Fibroblast of gingiva (primary cell): ENCODE data around the gene TSPAN12.
"Not testable (repeated sequence)": the region's sequence is repeated elsewhere in the genome, so short reads cannot be mapped to it uniquely, and the experiment has no call there.

ENCODE experiments used
- DNase-seq: peaks from one replicate; pipeline ENCODE4 v3.0.0-alpha.2; 2011; ENCODE audit warnings: low read depth

The TSPAN12 gene, protein sequence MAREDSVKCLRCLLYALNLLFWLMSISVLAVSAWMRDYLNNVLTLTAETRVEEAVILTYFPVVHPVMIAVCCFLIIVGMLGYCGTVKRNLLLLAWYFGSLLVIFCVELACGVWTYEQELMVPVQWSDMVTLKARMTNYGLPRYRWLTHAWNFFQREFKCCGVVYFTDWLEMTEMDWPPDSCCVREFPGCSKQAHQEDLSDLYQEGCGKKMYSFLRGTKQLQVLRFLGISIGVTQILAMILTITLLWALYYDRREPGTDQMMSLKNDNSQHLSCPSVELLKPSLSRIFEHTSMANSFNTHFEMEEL

DNA sequence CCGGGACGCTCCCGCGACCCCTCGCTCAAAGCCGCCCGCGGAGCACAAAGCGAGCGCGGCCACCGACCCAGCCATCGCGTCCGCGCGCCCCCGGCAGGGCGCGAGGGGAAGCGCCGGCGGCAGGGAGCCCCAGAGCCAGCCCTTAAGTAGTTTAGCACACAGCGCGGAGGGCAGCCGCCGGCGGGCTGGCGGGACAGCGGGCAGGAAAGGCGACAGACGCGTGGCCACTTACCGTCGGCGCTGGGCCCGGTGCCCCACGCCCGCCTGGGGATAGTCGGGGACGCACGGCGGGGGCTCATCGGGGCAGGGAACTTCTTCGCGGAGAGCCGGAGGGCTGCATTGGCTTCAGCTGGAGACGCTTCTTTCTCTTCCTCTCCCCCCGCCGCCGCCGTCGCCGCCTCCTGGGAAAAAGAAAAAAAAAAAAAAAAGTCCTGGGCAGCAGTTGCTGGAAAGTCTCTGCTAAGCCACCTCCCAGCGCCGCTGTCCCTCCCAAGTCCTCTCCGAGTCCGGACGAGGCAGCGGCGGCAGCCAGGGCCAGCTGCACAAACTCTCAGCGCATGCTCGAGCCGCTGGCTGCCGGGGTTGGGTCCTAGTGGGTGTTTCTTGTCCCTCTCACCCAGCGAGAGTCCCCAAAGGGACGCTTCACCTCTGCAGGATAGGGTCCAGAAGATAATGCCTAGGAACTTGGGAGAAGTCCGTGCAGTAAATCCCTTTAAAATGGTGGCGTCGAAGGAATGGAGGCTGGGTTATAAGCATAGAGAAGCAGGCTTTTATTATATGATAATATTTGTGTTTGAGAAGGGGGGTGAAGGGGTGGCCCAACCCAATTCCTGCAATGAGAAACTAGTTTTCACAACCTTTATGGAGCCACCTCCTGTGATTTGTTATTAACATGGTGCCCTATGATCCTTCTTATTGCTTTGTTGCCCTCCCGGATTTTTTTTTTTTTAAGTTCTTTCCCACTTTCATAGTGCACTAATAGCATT, at the start of gene TSPAN12:
Gene TSPAN12 (minus strand): TSS at position 557 of the 986 bp plus-strand sequence. CDS start 1,381 bp downstream, outside the sequence.
- DNase-seq, result peak; percentile 70

DNA sequence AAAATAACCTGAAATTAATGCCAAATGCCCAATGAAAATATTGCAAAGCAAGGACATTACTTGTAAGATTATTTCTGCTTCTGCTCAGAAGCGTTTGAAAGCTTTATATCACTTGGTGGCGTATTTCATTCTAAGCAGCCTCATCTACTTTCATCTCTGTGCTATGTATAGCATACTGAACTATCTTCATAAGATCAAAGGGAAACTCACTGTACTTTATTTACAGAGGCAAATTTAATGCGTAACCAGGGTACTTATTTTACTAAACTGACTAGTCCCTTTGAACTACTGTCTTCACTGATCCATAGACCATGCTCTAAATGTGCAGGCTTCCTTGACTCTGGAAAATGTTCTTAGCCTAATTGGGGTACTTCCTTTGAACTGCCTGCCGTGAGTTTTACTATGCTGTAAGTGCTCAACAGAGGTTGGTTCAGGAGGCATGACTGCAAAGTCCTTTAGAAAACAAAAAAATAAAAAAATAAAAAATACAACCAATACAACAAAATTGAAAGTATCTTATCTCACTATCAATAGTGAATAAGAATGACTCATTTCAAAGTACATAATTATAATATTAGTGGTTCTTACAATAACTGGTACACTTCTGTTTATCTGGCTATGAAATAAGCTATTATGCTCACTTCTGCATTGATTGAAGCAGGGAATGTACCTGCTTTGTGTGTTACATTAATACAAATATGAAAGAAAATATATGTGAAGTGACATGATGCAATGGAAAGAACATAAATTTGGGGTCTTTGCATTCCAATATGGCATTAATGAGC, 41.0 kb upstream of the TSPAN12 start:
- no peak for DNase-seq

DNA sequence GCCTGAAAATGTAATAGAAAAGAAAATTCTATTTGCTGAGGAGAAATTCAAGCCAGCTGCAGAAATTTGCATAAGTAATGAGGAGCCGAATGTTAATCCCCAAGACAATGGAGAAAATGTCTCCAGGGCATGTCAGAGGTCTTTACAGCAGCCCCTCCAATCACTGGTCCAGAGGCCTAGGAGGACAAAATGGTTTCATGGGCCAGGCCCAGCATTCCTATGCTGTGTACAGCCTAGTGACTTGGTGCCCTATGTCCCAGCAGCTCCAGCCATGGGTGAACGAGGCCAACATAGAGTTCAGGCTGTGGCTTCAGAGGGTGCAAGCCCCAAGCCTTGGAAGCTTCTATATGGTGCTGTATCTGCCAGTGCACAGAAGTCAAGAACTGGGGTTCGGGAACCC, 37.3 kb upstream of the TSPAN12 start:
- DNase-seq, result not testable (repeated sequence)

DNA sequence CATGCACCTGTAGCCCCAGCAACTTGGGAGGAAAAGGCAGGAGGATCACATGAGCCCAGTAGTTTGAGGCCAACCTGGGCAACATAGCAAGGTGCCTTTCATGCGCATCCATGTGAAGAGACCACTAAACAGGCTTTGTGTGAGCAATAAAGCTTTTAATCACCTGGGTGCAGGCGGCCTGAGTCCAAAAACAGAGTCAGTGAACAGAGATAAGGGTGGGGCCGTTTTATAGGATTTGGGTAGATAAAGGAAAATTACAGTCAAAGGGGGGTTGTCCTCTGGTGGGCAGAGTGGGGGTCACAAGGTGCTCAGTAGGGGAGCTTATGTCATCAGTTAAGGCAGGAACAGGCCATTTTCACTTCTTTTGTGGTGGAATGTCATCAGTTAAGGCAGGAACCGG, 27.7 kb upstream of the TSPAN12 start:
- DNase-seq, result not testable (repeated sequence)

DNA sequence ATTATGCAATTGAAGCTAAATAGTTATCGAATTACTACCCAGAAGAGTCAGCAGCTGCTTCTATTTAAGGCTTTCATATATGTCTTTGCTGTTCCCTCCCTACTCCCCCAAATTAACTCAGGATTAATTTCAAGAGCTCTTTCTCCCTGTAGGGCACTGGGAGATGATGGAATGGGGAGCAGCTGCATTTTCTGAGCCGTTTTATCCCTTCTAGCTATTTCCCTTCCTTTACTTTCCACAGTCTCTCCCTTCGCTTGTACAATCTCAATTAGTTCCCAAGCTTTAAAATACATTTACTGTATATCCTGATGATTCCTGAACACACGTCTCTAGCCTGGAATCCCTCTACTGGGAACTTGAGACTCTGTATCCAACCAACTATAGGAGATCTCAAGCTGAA, 19.8 kb upstream of the TSPAN12 start:
- DNase-seq, result peak; percentile 46

DNA sequence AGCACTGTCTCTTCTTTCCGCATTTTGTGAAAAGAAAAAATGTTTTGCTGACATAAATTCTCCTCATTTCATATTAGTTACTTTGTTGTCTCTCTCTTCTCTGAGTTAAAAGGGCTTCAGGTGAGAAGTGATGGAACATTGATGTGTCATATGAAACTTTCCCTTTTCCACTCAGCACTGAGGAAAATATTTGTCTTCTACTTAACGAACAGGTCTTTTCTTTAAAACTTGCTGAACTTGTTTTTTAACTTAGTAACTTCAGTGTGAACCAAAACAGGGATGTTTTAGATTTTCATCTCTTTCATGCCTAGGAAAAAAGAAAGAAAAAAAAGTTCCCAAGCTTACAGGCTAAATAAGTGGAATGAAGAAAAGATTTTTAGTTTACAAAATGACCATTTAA, 19.0 kb upstream of the TSPAN12 start:
- DNase-seq, result no peak

DNA sequence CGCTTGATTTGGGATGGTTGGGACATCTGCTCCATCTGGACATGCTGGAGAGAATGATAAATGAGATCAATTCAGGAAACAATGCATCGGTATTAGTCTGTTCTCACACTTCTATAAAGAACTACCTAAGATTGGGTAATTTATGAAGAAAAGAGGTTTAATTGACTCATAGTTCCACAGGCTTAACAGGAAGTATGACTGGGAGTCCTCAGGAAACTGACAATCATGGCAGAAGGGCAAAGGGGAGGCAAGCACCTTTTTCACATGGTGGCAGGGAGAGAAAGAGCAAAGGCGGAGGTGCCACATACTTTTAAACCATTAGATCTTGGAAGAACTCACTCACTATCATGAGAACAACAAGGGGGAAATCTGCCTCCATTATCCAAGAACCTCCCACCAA, 16.8 kb upstream of the TSPAN12 start:
- DNase-seq, result no peak

DNA sequence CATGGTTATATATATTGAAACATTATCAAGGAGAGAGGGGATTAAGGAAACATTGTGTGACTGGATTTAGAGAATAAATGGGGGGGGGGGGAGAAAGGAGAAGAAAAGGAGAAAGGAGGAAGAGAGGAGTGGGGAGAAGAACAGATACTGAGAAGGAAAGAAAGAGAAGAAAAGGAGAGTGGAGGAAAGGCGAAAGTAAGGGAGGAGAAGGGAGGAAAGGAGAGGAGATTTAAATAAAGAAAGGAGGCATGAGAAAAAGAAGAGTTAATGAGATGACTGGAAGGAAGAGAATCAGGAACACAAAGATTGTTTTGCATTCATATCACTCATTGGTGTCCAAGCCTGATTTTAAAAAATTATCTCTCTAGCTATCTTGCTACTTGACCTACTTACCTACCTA, 16.1 kb upstream of the TSPAN12 start:
- no peak for DNase-seq

DNA sequence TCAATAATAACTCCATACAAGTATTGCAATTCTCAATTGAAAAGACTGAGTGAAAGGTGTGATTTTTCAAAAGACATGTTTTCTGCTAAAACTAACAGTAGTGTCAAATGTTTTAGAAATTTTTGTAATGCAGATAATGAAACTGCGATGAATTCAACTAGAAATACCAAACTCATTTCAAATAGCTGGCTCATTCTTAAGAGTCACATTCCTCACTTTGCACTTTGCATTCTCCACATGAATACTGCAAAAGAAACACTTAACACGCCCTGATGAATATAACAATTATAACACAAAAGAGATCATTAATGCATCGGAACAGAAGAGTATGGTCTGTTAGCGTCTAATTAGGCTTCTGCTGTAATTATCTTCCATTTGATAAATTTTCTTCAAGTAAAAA, 15.5 kb upstream of the TSPAN12 start:
- no peak for DNase-seq

DNA sequence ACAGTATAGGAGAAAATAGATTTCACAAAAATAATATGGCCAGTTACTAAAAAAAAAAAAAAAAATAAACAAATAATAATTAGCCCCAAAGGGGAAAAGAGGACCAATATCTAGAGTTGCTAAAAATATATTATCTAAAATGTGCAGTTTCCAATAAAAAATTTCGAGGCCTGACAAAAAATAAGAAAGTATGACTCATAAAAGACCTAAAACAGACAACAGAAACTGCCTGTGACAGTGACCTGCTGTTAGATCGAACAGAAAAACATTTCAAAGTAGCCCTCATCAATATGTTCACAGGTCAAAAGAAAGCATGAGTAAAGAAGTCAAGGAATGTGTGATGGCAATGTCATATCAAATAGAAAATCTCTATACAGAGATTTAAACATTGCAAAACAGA, 11.8 kb upstream of the TSPAN12 start:
- no peak for DNase-seq

DNA sequence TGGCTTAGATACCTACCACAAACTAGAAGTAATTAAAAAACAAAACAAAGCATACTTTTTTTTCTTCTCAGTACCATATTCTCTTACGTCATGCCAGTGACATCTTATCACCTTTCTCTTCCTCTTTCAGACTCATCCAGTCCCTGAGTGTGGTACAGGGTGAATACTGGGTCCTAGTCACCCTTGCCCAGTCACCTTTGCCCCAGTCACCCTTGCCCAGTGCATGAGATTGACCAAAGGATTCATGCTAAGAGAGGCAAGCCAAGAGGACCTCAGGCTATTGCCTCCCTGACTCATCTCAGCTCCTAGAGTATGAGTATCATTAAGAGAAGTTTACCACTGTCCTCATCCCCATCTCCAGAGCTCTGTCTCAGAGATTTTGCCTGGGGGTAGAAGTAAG, 10.0 kb upstream of the TSPAN12 start:
- no peak for DNase-seq

DNA sequence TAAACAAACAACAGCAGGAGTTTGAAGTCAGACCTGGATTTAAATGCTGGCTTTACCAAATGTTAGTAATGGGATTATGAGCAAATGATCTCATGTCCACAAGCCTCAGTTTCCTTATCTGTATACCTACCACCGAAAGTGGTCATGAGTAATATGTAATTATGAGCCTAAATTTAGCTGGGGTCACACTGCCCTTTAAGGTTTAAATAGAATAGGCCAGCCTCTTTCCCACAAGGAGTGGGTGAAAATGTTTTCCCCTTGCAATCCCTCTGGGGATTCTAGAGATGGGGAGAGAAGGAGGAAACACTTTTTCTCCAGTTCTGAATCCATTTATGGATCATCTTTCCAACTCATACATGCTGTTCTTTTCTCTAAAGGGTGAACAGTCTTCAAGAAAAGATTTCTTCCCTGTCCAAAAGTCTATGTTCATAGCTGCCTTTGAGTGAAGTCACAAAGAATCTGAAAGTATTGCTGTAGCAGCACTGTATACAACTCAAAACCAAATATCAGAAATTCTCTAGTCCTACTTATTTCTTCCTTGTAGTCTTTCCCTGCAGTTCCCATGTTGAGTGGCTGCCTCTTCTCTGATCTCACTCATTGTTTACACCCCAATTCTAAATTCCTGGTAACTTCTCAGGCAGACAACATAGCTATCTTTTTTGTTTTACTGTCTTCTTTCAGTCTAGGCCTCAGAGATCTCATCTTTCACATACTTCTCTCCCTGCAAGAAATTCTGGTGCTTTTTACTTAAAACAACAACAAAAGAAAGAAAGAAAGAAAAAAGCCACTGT, 7.4 kb upstream of the TSPAN12 start:
- DNase-seq, result no peak

DNA sequence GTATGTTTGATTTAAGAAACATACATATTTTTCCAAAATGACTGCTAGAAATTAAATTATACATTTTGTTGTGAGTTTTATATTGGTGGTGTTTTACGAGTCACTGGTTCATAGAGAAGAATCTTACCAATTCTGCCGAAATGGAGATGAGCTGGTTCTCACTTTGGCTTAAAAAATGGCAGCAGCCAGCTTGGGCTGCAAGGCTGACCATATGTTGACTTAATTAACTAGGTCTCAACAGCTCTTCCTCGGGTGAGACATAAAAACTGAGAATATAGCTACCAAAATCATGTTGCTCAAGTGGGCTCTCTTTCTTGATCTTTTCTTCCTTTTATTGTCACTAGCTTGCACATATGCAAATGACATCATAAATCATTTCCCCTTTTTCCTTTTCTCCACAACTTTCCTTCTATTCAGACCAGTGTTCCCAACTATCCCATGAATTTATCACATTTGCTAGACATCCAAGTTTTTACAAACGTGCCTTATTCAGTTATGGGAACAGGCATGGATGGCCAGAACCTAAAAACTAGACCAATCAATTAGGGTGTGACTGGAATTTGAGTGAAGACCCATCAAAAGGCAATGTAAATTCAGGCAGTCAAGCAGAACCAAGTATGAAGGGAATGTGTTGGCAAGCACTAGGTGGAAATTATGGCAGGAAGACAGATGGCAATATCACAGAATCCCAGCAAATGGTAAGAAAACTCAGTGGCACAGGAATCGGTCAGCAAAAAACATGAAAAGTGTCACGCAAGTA, 6.4 kb upstream of the TSPAN12 start:
- DNase-seq, result no peak

DNA sequence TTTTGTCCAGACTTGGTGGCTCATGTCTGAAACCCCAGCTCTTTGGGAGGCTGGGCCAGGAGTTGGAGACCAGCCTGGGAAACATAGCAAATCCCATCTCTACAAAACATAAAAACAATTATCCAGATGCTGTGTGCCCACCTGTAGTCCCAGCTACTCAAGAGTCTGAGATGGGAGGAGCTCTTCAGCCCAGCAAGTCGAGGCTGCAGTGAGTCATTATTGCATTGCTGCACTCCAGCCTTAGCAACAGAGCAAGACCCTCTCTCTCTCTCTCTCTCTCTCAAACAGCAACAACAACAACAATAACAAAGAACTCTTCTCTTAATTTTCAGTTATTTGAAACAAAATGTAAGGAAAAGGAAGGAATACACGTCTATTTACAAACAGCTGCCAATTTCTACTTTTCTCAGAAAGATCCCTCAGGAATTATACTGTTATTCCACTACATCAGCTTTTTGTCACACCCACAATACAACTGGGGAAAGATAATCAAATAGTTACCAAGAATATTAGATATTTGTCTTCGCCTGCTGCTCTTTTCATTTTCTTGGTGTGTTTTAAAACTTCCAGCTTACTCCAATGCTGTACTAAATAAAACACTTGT, 5.1 kb upstream of the TSPAN12 start:
- DNase-seq, result no peak

DNA sequence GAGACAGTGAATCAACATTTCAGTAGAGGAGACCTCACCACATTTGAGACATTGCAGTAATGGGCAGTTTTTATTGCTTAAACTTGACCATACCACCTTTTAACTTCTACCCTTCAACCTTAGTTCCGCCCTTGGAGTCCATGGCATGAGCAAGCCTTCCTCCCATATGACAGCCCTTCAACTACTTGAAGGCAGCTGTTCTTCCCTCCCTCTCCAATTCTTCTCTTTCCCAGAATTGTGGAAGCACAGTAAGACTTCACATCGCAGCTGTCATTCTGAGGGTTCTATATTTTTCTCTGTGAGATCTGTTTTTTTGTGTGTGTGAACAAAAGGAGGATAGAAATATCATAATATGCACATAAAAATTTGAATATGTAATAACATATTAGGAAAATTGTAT, 2.2 kb upstream of the TSPAN12 start:
- no peak for DNase-seq

DNA sequence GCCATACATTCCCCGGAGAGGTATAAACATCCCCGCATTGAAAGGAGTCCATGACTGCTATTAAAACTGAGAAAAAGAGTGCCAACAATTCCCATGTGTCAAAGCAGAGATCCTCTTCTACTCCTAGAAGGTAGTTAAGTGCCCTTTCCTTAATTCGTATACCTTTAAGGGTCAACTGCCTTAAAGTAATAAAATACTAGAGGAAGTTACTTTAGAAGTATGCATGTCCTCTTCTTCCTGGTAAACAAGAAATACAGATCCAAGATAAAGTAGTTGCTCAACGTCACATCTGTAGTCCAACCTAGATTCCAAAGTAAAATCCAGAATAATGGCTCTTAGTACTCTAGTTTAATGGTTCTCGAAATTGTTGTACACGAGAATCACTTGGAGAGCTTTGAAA, 1.5 kb upstream of the TSPAN12 start:
- DNase-seq, result no peak

DNA sequence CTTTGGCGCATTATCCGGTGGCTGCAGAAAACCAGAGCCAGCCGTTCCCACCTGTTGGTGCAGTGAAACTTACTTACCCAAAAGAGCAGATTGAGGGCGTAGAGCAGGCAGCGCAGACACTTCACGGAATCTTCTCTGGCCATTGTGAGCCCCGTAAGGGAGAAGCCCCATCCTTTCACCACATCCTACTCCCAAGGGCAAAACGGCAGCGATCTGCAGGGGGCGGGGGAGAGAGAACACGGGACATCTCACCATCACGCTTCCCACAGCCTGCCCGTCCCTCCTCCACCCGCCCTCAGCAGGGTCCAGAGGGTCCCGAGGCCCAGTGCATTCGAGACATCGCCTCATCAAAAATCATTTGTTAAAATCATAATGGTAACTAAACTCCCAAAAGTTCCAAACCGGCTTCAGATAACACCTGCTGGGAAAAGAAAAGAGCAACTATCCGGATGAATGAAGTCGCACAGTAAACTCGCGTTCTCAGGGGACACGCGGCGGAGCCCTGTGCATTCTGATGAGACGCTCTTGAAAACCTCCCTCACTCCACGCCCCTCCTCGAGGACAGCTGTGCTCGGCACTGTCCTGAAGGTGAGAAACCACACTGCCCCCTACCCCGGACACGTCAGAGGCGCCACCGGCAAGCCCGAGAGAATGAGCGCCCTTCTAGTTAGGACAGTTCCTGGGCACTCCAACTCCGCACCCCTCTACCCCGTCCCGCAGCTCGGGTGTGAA, 1.2 kb downstream of the TSPAN12 start:
- DNase-seq, result no peak

DNA sequence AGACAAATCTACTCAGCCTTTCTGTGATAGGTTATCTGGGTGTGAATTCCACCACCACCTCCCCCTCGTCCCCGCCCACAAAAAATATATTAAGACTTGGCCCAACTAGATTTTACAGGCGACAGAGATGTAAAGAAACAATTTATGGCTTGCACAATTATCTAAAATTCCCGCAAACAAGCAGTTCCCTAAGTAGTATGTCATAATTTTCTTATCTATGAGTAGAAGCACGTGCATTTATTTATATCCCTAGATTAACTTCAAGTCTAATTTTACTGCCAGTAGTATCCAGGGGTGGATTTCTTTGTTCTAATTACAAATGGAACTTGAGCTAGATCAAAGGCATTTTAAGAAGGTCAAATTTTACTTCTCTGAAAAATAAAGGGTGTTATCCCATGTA, 1.7 kb downstream of the TSPAN12 start:
- DNase-seq, result no peak

DNA sequence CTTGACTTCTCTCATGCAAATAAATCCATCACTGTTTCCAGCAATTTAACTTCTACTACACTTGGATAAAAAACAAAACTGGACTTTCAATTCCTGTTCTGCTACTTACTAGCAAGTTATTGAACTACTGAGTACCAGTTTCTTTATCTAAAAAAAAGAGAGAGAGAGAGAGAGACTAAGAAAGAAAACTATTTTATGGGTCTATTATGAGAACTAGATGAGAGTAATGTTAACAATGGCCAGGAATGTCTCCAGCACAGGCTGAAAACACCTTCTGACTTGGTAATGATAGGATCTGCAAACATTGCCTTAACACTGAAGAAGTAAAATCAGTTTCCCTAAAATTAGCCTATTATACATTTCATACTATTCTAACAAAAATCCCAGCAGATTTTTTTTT, 5.2 kb downstream of the TSPAN12 start:
- DNase-seq, result no peak

DNA sequence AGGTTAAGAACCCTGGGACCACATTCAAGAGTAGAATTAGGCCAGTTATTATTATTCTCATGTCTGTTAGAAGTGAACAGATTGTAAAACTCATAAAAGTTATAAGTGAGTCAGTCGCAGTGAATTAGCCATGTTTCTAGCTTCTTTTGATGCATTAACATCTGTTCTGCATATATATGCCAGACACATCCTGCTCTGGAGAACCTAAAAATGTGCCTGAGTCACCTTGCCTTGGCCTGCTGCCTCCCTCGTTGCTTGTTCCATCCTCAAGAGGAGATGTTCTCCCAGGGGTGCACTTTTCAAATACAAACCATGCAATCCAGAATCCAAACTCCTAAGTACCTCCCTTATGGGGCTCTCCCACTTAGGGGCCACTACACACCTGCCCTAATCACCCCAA, 14.8 kb downstream of the TSPAN12 start:
- no peak for DNase-seq
